ENCODE data around the gene CABLES1.
A peak's percentile ranks its signal among the peaks of the same experiment; 100 is the strongest.
"Not testable (repeated sequence)": the region's sequence is repeated elsewhere in the genome, so short reads cannot be mapped to it uniquely, and the experiment has no call there.

Gene CABLES1

DNA sequence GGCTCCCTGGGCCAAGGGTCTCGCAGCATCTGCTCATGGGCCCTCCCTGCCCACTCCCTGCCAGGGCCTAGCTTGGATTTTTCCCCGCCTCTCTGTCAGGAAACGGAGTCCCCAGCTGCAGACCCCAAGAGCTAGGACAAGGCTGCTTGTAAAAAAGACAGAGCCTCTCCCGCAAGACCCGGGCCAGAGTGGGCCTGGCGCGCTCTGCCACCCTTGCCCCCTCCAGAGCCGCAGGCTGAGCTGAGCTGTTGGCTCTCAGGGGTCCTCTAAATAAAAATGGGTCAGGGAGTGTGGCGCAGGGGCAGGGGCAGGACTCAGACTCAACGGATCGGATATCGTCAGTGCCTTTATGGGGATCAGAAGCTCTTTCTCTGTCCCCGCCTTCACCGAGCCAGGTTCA is 112.6 kb downstream of the CABLES1 start:
- DNase-seq = no peak

DNA sequence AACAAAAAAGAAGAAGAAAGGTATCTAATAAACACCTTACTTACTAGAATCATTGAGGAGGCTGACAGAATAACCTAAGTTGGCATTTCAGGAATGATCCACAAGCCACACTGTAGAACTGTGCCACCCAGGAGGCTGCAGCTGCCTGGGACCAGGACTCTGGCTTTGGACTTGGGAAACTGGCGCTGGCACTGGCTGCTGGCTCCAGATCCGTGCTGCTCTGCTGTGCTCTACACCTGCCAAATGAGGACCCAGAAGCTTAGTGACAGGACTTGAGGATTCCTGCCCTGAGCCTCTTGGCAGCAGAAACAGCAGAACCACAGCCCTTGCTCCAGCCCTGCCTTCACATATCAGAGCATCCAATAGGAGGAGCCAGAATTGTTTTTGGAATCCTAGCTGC is 113.5 kb downstream of the CABLES1 start:
- no peak for DNase-seq

DNA sequence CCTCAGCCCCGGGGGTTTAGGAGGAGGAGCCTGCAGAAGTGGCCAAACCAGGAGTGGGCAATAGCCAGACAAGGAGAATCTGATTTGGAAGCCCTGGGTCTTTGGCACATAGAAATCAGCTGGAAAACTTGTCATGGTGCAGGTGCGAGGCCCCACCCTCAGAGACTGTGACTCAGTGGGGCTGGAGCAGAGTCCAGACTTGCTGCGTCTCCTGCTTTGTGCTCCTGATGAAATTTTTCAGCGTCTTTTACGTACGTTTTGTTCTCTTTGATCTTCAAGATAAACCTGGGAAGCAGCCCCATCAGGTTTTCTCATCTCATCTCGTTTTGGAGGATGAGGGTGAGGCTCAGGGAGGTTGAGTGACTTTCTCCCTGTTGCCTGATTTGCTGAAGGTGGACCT is 114.1 kb downstream of the CABLES1 start:
- DNase-seq = no peak

DNA sequence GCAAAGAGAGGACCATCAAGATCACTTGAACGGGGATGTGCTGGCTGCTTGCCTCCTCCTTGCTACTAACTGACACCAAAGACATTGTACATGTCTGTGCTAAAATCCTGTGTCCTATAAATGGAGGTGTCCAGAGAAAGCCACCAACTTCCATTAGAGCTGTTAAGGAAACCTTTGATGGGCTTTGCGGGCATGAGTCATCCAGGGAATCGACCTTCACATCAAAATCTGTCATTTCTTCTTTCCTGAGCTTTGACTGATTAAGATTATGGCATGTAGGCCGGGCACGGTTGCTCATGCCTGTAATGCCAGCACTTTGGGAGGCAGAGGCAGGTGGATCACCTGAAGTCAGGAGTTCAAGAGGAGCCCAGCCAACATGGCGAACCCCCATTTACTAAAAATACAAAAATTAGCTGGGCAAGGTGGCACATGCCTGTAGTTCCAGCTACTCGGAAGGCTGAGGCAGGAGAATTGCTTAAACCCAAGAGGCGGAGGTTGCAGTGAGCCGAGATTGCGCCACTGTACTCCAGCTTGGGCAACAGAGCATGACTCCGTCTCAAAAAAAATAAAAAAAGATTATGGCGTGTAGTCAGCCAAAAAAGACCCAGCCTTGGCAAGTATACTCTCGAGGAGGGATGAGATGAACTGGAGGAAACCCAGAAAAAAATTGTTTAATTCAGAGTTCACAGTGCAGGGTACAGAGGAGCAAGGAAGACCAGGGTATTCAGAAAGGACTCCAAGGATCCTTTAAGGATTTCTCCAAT is 115.8 kb downstream of the CABLES1 start:
- DNase-seq = no peak

DNA sequence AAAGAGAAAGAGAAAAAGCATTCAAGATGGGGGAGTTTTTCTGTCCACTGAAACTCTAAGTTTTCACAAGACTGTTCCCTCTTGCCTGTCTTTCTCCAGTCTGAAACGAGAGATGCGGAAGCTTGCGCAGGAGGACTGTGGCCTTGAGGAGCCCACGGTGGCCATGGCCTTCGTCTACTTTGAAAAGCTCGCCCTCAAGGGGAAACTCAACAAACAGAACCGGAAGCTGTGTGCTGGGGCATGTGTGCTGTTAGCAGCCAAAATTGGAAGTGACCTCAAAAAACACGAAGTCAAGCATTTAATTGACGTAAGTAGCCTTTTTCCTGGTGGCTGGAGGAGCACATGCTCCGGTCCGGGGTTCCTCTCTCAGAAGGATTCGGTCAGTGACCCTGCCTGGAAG is 118.3 kb downstream of the CABLES1 start:
- DNase-seq = no peak

DNA sequence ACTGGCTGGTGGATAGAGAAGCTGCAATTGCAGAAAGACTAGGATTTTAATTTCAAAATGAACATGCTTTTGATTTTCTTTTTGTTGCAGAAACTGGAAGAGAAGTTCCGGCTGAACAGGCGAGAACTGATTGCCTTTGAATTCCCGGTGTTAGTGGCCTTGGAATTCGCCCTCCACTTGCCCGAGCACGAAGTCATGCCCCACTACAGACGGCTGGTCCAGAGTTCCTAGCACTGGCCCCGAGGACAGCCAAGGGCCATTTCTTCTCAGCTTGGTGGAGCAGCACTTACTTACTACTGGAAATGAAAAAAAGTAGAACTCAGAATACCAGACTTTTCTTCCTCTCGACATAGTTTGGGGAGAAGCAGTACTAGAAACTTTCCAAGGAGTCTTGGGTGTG is 121.9 kb downstream of the CABLES1 start:
- DNase-seq = no peak

DNA sequence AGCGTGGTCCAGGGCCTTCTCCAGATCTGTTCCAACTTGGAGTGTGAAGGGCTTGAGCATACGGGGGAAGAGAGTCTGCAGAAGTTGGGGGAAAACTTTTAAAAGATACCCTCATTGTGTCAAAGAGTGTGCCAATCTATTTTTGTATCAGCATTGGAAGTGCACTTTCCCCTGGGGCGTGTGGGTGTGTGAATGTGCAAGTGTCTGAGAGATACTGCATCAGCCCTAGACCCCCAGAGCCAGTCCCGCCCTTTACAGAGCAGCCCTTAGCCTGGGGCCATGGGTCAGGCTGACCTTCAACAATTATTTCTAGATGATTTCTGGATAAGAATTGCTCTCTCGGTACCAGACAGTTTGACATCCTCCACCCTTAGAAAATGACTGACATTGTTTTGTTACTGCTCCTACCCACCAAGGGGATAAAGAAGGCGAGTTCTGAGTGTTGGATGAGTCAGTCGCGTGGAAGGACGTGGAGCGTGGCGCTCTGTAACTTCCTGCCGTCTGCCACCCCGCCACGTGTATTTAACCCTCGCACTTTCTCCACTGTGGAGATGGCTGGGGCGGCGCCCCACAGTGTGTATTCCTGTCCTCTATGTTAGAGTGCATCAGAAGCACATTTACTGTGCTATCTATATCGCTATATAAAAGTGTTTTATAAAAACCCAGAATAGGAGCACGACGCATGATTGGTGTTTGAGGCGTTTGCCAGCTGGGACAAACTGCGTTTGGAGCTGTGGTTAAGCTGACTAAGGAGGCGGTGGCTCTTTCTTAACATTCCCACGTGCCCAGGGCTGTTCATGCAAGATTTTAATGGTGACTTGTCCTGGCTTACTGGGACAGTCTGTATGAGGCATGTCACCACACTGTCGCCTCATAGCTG is 122.6 kb downstream of the CABLES1 start:
- DNase-seq = no peak

DNA sequence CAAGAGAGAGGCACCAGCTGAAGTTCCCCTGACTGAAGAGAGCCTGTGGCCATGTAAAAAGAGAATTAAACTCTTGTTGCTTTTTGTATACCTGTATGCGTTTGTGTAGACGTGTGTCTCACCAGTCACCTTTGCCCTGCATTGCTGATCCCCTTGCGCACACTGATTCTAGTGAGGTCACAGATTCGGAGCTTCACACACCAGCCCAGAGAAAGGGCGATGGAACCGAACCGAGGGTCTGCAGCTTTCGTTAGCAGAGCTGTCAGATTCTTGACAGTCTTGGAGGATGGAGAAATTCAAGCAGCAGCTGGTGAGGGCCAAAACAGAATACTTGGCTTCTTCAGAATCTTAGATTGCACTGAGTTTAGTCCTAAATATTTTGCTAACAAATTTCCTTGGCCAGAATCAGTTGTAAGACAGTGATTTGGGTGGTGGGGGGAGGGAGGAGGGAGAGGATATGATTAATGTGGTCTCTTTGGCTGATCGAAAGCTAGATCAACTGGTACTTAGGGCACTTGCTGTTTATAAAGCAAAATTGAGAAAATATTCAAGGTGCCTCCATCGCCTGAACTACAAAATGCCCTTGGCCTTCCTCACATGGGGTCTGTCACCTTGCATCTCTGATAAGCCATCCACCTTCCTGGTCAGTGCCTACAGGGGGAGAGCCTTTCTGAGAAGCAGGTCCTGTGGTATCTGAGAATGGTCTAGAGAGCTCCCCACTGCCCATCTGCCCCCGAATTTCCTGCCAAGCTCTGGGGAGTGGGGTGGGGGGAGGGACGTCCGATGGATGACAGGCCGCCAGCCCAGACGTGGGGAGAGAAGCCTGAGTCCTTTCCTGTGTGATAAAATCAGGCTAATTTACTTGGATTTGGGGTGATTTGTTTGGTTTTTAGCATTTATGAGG is 123.5 kb downstream of the CABLES1 start:
- DNase-seq = no peak

DNA sequence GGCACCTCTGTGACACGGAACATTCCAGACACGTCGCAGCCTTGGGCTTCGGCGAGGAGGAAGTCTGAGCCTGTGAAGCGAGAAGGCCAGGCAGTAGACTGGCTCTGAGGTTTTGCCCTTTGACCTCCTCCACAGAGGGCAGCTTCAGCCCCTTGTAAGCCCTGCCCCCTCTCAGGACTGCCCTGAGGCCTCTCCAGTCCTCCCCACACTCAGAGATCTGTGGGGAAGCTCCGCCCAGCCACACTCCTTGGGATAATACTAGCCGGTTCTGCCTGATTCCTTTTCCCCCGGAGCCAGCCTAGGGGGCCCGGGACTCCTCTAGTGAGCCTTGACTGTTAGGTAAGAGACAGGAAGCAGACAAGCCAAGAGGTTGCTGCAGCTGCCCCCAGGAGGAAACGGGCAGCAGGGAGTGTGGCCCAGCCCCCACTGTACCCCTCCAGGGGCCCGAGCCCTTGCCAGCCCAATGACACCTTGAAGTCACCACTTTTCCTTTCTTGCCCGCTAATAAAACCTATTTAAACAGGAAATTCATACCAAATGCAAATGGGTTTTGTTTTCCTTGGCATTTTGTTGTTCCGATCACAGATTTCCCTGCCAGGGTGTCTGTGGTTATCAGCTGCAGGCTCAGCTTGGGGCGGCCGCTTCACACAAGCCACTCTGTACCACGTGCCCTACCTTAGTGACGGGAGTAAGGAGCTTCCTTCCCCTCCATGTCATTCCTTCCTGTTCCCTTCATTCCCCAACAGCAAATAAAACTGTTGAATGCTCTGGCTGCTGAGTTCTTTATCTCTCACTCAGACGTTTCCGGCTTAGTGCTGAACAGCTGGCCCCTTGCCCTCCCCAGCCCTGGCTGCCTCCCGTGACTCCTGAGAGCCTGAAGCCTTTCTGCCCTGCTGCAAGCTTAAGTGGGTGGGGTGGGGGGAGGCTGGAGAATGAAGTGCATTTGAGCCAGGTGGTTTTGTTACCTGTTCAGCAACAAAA is 124.7 kb downstream of the CABLES1 start:
- peak; percentile 5 for DNase-seq

DNA sequence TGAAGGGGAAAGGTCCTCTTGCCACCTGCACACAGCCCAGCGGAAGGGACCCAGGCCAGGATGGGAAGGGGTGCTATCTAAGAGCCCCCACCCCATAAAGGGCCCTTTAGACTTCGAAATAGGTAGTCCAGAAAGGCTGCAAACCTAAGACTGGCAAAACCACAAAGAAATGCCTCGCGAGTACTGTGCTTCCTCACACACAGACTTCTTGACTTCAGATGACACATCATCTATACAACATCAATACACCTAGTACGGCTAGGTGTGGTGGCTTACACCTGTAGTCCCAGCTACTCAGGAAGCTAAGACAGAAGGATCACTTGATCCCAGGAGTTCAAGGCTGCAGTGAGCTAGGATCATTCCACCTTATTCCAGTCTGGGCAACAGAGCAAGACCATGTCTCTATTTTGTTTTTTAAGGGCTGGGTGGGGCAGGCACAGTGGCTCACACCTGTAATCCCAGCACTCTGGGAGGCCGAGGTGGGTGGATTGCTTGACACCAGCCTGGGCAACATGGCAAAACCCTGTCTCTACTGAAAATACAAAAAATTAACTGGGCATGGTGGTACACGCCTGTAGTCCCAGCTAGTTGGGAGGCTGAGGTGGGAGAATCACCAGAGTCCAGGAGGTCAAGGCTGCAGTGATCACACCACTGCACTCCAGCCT is 125.8 kb downstream of the CABLES1 start:
- DNase-seq = no peak

DNA sequence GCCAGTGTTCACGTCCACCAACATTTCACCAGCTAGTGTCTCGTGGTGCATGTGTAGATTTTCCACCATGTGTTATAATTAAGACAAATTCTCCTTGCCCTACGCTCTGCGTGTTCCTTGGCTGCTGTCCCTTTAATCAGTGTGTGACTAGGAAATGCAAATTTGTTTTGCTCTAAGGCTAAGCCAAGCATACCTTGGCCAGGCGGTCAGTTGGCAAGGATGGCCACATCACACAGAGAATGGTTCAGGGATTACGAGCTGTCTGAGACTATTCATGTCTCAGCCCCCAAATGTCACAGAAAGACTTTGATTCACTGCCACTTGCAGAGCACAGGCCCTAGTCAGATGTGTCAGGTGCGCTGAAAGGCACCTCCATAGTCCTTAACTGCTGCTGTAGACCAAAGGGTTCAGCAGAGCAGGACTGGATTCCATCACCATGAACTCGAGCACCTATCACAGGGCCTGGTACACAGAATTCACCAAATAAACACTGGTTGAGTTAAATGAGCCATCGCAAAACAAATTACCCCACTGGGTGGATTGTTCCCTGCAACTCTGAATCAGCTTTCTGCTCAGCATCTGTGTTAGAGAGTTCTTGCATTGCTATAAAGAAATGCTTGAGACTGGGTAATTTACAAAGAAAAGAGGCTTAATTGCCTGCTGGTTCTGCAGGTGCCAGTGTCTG is 128.4 kb downstream of the CABLES1 start:
- DNase-seq = no peak

DNA sequence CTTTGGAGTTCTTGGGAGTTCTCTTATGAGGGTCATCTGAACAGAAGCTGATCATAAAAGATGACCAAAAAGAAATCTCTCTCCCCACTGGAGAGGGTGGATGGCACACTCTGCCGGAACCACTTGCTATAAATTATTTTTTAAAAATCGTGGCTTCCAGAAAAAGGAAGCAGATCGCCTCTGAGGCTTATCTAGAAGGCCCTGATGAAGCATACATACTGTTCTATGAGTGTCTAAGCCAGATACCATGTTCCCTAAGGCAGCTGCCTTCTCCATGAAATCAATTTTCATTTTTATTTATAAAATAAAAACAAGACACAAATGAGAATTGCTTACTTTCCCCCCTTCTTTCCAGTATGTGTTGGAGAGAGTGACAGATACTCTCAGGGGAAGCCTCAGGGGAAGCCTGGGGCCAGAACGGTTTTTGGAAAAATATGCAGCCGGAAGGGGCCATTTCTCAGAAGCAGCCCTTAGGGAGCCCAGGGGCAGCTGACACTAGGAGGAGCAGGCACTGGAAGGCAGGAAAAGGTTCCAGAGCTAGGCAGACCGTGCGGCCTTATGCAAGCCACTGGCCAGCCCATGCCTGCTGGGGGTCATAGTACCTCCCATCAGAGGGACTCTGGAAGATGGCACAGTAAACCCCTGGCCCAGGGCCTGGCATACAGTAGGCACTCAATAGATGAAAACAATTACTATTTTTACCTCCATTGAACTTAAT is 130.6 kb downstream of the CABLES1 start:
- no peak for DNase-seq

DNA sequence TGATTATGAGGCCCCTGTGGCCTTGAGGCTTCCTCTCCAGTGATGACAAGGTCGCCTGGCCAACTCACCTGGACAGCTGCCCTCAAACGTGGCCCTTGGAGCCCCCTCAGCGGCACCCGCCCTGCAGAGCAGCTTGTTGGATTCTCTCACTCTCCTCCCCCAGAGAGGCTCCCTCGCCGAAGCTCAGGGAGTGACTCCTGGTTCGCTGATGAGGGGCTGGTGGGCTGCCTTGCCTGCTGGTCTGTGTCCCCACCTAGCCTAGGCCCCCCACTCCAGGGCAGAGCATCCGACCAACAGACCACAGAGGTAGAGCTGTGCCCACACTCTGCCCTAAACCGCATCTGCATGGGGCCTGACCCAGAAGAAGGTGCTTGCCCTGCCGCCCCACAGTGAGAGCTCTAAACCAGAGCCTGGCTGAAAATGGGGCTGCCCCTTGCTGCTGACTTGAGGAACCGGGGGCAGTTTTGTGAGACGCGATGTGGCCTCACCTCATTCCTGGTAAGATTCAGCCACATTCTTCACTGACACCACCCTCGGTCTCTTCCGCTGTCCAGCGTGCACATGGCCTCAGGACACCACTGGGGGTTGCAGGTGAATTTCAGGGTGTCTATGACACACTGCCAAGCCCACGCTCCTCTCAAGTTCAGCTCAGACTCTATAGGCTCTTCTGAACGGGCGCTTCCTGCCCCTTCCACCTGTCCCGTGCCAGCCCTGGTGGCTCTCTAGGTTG is 131.6 kb downstream of the CABLES1 start:
- no peak for DNase-seq

DNA sequence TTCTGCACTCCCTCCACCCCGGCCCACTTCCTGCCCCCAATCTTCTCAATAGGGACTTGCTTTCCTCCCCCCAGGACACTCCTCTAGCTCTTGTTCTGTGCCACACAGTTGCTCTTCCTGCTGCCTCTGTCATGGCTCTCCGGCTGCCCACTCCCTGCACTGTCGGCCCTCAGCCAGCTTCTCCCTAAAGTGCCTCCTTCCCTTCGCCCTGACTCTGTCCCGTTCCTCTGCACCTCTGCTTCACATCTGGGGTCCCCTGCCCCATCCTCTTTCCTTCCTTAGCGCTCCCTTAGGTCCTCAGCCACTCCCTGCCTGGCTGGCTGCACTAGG is 132.1 kb downstream of the CABLES1 start:
- DNase-seq = no peak

DNA sequence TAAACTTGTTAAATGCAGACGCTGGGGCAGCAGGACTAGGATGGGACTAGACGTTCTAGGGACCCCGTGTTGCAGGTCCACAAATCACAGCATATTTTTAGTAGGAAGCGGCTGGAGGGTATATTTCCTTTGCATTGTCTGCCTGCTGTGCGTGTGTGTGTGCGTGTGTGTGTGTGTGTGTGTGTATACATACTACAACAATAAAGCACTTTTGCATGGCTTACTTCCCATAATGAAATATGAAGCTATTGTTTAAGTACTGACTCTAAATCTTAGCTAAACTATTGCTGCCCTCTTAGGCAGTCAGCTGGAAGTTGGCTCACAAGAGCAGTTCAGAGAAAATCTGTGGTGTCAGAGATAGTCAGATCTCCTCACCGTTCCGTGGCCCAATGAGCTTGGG is 133.4 kb downstream of the CABLES1 start:
- DNase-seq = no peak

DNA sequence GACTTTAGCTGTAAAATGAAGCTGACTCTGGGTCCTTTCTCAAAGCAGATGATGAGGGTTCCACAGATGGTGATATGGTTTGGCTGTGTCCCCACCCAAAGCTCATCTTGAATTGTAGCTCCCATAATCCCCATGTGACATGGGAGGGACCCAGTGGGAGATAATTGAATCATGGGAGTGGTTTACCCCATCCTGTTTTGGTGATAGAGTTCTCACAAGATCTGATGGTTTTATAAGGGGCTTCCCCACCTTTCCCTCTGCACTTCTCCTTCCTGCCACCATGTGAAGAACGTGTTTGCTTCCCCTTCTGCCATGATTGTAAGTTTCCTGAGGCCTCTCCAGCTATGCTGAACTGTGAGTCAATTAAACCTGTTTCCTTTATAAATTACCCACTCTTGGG is 133.8 kb downstream of the CABLES1 start:
- not testable (repeated sequence) for DNase-seq

DNA sequence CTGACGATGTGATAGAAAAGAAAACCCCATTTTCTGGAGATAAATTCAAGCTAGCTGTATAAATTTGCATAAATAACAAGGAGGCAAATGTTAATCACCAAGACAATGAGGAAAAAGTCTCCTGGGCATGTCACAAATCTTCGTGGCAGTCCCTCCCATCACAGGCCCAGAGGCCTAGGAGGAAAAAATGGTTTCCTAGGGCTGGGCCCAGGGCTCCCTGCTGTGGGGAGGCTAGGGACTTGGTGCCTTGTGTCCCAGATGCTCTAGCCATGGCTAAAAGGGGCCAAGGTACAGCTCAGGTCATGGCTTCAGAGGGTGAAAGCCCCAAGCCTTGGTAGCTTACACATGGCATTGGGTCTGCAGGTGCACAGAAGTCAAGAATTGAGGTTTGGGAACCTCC is 134.6 kb downstream of the CABLES1 start:
- no peak for DNase-seq

DNA sequence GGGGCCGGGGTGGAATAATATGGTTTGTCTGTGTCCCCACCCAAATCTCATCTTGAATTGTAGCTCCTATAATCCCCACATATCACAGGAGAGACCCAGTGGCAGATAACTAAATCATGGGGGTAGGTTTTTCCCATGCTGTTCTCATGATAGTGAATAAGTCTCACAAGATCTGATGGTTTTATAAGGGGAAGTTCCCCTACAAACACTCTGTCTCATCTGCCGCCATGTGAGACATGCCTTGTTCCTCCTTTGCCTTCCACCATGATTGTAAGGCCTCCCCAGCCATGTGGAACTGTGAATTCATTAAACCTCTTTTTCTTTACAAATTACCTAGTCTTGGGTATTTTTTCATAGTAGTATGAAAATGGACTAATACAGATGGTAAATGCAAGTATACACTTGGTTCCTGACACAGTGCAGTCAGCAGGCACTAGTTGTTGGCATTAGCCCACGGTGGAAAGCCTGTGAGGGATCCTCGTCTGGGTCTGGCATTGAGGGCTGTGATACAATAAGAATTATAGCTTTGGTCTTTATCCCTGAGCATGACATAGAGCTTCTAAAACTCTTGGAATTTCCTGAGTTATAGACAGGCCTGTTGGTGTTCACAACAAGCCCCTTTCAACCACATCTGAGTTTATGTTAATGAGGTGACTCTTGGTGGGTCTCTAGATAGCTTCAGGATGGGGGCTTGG is 135.8 kb downstream of the CABLES1 start:
- DNase-seq = no peak

Measured in CD4-positive, alpha-beta T cell treated with Interleukin-12 subunit alpha and Interleukin-12 subunit beta, for 1 hour (primary cell).